Activated CD4-positive, alpha-beta memory T cell treated with anti-CD3 and anti-CD28 coated beads for 36 hours (primary cell): Measurements from ENCODE around the gene RARRES2. TPM values are rescaled to one million over a fixed set of nuclear protein-coding genes. Genes with fewer than 3 reads are reported as not detected.
"Not testable (repeated sequence)": the region's sequence is repeated elsewhere in the genome, so short reads cannot be mapped to it uniquely, and the experiment has no call there.

Experiments used
- CTCF ChIA-PET: fragments of 350-600 bp; sonication (Branson Sonifier 250); formaldehyde crosslinking; loops from one replicate; lab custom pipeline; 2021; ENCODE audit warnings: antibody characterized with exemption, inconsistent platforms; lab: Charles Lee
- POLR2A ChIA-PET: fragments of 350-600 bp; sonication (Branson Sonifier 250); formaldehyde crosslinking; loops from one replicate; lab custom pipeline; 2021; ENCODE audit warnings: antibody characterized with exemption; lab: Charles Lee
- DNase-seq: peaks from one replicate; pipeline ENCODE4 v3.0.0-alpha.2; 2020
- H3K27ac Mint-ChIP-seq: one replicate; pipeline ENCODE4 v1.8.0; 2021; ENCODE audit warnings: mixed read lengths
- H3K27me3 Mint-ChIP-seq: one replicate; pipeline ENCODE4 v1.8.0; 2021; ENCODE audit warnings: mixed read lengths
- H3K36me3 Mint-ChIP-seq: one replicate; pipeline ENCODE4 v1.8.0; 2021; ENCODE audit warnings: mixed read lengths
- H3K4me1 Mint-ChIP-seq: one replicate; pipeline ENCODE4 v1.8.0; 2021; ENCODE audit warnings: low read depth, mixed read lengths
- H3K4me3 Mint-ChIP-seq: one replicate; pipeline ENCODE4 v1.8.0; 2021; ENCODE audit warnings: mild to moderate bottlenecking, mixed read lengths
- H3K9me3 Mint-ChIP-seq: one replicate; pipeline ENCODE4 v1.8.0; 2021; ENCODE audit warnings: mixed read lengths
- intact Hi-C: fragments of 100-400 bp; cut with micrococcal nuclease; formaldehyde crosslinking; loops from one replicate; pipeline ENCODE4 v1.15.1; 2023
- total RNA-seq, 2 experiments: library from RNA; stranded (reverse); gene quantifications; one replicate each; pipeline ENCODE4 v1.2.3, GENCODE V29; 2021

Gene RARRES2
- total RNA-seq, 2 experiments from 2014 or later, result not detected

DNA sequence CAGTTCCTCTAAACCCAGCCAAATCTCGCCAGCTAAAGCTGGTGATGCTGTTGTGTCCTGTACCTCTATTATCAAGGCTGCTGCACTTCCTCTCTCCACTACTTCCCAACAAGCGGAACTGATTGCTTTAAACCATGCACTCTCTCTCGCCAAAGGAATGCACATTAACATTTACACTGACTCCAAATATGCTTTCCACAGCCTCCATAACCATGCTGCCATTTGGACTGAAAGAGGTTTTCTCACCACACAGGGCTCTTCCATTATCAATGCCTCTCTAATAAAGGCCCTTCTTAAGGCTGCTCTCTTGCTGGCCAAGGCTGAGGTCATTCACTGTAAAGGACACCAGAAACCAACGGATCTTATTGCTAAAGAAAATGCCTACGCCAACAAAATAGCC is 29.7 kb downstream of the RARRES2 start:
- CTCF ChIA-PET, result no interaction called here
- H3K9me3 Mint-ChIP-seq, result no peaks in the 10 kb centered on the region
- DNase-seq, result no peak
- POLR2A ChIA-PET, result no interaction called here
- peaks cover 7% of the 10 kb centered on the region for H3K4me1 Mint-ChIP-seq
- H3K4me3 Mint-ChIP-seq, result no peak overlapping the region
- intact Hi-C loops, result no loop called here
- no peaks in the 10 kb centered on the region for H3K27me3 Mint-ChIP-seq
- peaks cover 2% of the 10 kb centered on the region for H3K36me3 Mint-ChIP-seq
- no peak overlapping the region for H3K27ac Mint-ChIP-seq

- Mint-ChIP-seq H3K27me3 (no peaks in the 10 kb centered on the region), H3K4me3 (no peak overlapping the region), H3K36me3 (peaks cover 2% of the 10 kb centered on the region), H3K9me3 (no peaks in the 10 kb centered on the region), H3K4me1 (peaks cover 7% of the 10 kb centered on the region), H3K27ac (no peak overlapping the region)
- ChIA-PET POLR2A (no interaction called here), CTCF (no interaction called here)
- no peak for DNase-seq
- intact Hi-C loops, result no loop called here
These were observed 30.3 kb downstream of the RARRES2 start for GRCh38 chr7:150311146-150311545.

GRCh38 chr7:150308575-150308974 is 32.9 kb downstream of the RARRES2 start:
- Mint-ChIP-seq H3K4me1 (peaks cover 13% of the 10 kb centered on the region), H3K36me3 (no peaks in the 10 kb centered on the region), H3K27ac (no peak overlapping the region), H3K9me3 (no peaks in the 10 kb centered on the region), H3K27me3 (no peaks in the 10 kb centered on the region), H3K4me3 (no peak overlapping the region)
- CTCF ChIA-PET, result interaction anchor here (0.8 to 1.6 kb wide), 2 partner anchors 98 to 448 kb away, joined by 4 read pairs; no protein-coding TSS in a partner anchor
- intact Hi-C loops, result no loop called here
- DNase-seq, result no peak
- POLR2A ChIA-PET, result interaction anchor here (1.7 kb wide), 1 partner anchor 14 kb away, joined by 4 read pairs; the partner anchor contains the start of gene LRRC61

- no peak overlapping the region for H3K4me3 Mint-ChIP-seq
- POLR2A ChIA-PET, result interaction anchor here (1.7 kb wide), 1 partner anchor 14 kb away, joined by 4 read pairs; the partner anchor contains the start of gene LRRC61
- H3K27ac Mint-ChIP-seq, result no peak overlapping the region
- no peak for DNase-seq
- CTCF ChIA-PET, result interaction anchor here (0.6 to 0.8 kb wide), 2 partner anchors 18 to 449 kb away, joined by 3 to 4 read pairs; no protein-coding TSS in a partner anchor
- peaks cover 14% of the 10 kb centered on the region for H3K4me1 Mint-ChIP-seq
- no peaks in the 10 kb centered on the region for H3K9me3 Mint-ChIP-seq
- H3K36me3 Mint-ChIP-seq, result no peaks in the 10 kb centered on the region
- no peaks in the 10 kb centered on the region for H3K27me3 Mint-ChIP-seq
- intact Hi-C loops, result no loop called here
These were observed 33.5 kb downstream of the RARRES2 start for GRCh38 chr7:150307904-150308303.

GRCh38 chr7:150307129-150307528 is 34.3 kb downstream of the RARRES2 start:
- no peaks in the 10 kb centered on the region for H3K9me3 Mint-ChIP-seq
- H3K4me1 Mint-ChIP-seq, result peaks cover 16% of the 10 kb centered on the region
- intact Hi-C loops, result no loop called here
- no peaks in the 10 kb centered on the region for H3K36me3 Mint-ChIP-seq
- H3K4me3 Mint-ChIP-seq, result no peak overlapping the region
- CTCF ChIA-PET, result interaction anchor here (0.7 kb wide), 1 partner anchor 472 kb away, joined by 3 read pairs; no protein-coding TSS in a partner anchor
- no peaks in the 10 kb centered on the region for H3K27me3 Mint-ChIP-seq
- no peak for DNase-seq
- POLR2A ChIA-PET, result no interaction called here
- H3K27ac Mint-ChIP-seq, result no peak overlapping the region

DNA sequence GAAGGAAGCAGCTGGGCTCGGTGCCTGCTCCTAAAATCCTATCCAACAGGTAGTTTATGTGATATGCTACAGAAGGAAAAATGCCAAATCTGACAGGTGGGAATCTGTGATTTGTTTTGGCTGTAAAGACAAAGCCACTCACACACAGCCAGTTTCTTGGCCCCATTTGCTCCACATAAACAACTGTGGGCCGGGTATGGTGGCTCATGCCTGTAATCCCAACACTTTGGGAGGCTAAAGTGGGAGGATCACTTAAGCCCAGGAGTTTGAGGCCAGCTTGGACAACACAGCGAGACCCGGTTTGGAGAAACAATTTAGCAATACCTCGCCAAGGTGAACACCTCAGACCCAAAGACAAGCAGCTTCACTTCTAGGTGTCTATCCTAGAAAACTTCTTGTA is 35.1 kb downstream of the RARRES2 start:
- intact Hi-C loops, CTCF ChIA-PET, DNase-seq, H3K4me3 Mint-ChIP-seq, POLR2A ChIA-PET, H3K27me3 Mint-ChIP-seq, H3K36me3 Mint-ChIP-seq, H3K27ac Mint-ChIP-seq, H3K9me3 Mint-ChIP-seq: not testable (repeated sequence)
- H3K4me1 Mint-ChIP-seq, result peaks cover 16% of the 10 kb centered on the region

DNA sequence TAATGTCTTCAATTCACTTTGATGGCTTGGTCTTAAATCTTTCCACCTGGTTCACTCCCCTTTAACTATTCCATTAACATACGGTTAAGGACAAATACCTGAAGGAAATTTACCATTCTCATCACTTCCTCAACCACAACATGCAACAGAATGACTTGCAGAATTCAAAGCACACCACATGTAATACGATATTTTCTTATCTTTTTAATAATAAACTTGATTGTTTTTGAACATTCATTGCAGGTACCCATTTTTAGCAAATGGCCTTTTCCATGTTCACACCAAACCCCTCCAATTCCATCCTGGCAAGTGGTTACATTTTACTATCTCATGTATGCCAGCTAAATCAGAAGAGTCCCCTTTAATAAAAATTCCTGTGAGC is 35.5 kb downstream of the RARRES2 start:
- H3K4me1 Mint-ChIP-seq, result peaks cover 16% of the 10 kb centered on the region
- H3K27me3 Mint-ChIP-seq, POLR2A ChIA-PET, H3K4me3 Mint-ChIP-seq, H3K9me3 Mint-ChIP-seq, DNase-seq, H3K36me3 Mint-ChIP-seq, CTCF ChIA-PET, intact Hi-C loops, H3K27ac Mint-ChIP-seq: not testable (repeated sequence)

GRCh38 chr7:150305259-150305902 is 36.0 kb downstream of the RARRES2 start:
- intact Hi-C loops, CTCF ChIA-PET: not testable (repeated sequence)

DNA sequence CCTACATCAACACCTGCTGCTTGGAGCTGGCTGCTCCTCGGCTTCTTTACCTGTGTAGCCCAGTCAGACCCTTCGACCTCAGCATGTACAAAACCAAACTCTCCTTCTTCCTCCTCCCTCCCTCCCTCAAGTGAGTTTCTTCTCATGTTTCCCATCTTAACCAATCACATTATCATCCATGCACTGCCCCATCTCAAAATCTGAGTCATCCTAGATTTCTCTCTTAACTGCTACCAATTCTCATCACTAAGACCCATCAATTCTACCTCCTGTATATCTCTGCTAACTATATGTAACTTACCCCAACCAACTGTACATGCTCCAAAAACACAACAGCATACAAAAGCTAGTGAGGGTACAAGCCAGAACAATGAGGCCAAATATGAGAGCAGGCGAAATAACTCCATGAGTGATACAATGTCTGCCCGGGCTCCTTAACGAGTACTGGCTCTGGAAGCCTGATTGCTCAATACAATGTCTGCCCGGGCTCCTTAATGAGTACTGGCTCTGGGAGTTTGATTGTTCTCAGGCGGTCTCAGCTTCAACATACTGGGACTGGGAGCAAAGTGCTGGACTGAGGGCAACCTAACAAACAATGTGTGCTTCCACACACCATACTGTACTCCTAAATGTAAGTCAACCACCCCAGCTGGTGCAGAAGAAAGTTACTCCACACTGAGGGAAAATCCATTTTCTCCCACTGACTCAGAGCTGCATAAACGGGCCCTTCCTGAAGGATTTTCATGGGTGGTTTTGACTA is 36.8 kb downstream of the RARRES2 start:
- H3K27ac Mint-ChIP-seq, CTCF ChIA-PET, DNase-seq, POLR2A ChIA-PET, H3K4me3 Mint-ChIP-seq, H3K27me3 Mint-ChIP-seq, H3K9me3 Mint-ChIP-seq, intact Hi-C loops, H3K36me3 Mint-ChIP-seq: not testable (repeated sequence)
- H3K4me1 Mint-ChIP-seq, result peaks cover 16% of the 10 kb centered on the region

More at GRCh38 chr7:150305259-150305902, 36.0 kb downstream of the RARRES2 start:
- H3K27me3 Mint-ChIP-seq, H3K27ac Mint-ChIP-seq, H3K36me3 Mint-ChIP-seq, H3K9me3 Mint-ChIP-seq, DNase-seq, H3K4me3 Mint-ChIP-seq, POLR2A ChIA-PET: not testable (repeated sequence)
- H3K4me1 Mint-ChIP-seq, result peaks cover 16% of the 10 kb centered on the region

GRCh38 chr7:150302908-150303310 is 38.5 kb downstream of the RARRES2 start:
- DNase-seq, H3K27me3 Mint-ChIP-seq, H3K9me3 Mint-ChIP-seq, CTCF ChIA-PET, POLR2A ChIA-PET, H3K27ac Mint-ChIP-seq, H3K36me3 Mint-ChIP-seq, H3K4me3 Mint-ChIP-seq, intact Hi-C loops, H3K4me1 Mint-ChIP-seq: not testable (repeated sequence)

DNA sequence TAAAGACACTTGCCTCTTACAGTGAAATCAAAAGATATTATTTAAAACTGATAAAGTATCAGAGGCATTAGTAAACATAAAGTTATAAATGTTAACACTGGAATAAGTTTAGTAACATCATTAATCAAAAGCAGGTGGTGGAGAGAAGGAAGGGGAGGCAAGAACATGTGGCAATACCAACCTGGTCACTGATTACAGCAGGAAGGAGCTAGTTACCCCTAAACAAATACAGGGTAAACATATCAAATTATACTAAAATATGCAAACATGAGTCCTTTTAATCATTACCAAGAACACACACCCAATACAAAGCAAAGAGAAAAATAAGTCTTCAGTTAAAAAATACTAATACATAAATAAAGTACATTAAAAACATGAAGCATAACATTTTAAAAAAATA is 43.5 kb downstream of the RARRES2 start:
- H3K4me3 Mint-ChIP-seq, DNase-seq, H3K27me3 Mint-ChIP-seq, intact Hi-C loops, H3K9me3 Mint-ChIP-seq, H3K27ac Mint-ChIP-seq, H3K36me3 Mint-ChIP-seq, H3K4me1 Mint-ChIP-seq, POLR2A ChIA-PET, CTCF ChIA-PET: not testable (repeated sequence)

GRCh38 chr7:150296802-150297201 is 44.6 kb downstream of the RARRES2 start:
- H3K4me3 Mint-ChIP-seq, H3K36me3 Mint-ChIP-seq, POLR2A ChIA-PET, DNase-seq, CTCF ChIA-PET, H3K27ac Mint-ChIP-seq, H3K4me1 Mint-ChIP-seq, H3K9me3 Mint-ChIP-seq, H3K27me3 Mint-ChIP-seq, intact Hi-C loops: not testable (repeated sequence)
